ENCODE results near the gene SPEN. TPM values are rescaled to one million over a fixed set of nuclear protein-coding genes. Genes with fewer than 3 reads are reported as not detected.

The SPEN gene
- total RNA-seq, 1 experiment from 2014 or later: 58.3 TPM

DNA sequence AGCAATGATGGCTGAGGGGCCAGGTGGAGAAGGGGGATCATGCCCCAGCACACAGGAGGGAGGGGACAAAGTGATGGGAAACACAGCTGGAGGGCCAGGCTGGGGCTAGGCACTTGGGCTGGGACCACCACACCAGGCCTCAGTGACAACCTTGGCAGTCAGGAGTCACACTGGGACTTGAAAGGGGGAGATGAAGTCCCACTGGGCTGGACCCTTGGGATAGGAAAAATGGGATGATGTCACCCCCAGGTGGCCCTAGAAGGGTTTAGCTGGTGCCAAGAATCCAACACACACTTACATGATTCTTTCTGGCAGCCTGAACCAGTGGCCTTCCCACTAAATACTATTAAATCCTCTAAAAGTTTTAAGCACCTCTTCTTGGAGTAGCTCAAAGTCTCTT is 111.3 kb downstream of the SPEN start:
- POLR2A ChIA-PET: interaction anchor here (0.6 kb wide), 1 partner anchor 20 kb away, joined by 5 read pairs; no protein-coding TSS in a partner anchor
- no peak for DNase-seq (ENCODE audit: low read depth, low spot score)
- no peak overlapping the region for H3K27ac ChIP-seq (ENCODE audit: low read length)

DNA sequence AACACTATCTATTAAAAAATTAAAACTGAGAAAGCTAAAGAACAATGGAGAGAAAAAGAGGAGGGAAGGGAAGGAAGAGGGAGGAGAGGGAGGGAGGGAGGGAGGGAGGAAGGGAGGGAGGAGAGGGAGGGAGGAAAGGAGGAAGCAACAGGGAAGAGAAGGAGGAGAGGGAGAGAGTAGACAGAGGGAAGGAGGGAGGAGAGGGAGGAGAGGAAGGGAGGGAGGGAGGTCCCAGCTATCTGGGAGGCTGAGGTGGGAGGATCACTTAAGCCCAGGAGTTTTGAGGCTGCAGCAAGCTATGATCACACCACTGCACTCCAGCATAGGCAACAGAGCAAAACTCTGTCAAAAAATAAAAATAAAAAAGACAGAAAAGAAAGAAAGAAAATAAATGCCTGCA is 111.9 kb downstream of the SPEN start:
- Histone ChIP-seq H3K27ac (ENCODE audit: low read length) (no peak overlapping the region), H3K4me3 (ENCODE audit: low read depth in 2 of 2, low read length in 2 of 2) (no peak overlapping the region), H3K36me3 (ENCODE audit: control insufficient read depth, insufficient read depth, low read length) (no peaks in the 10 kb centered on the region), H3K9me3 (ENCODE audit: control insufficient read depth, insufficient read depth, low read depth, low read length) (no peaks in the 10 kb centered on the region), H3K27me3 (ENCODE audit: control insufficient read depth, insufficient read depth, low read length) (no peaks in the 10 kb centered on the region), H3K4me1 (ENCODE audit: control insufficient read depth, insufficient read depth, low read length) (0 out of 2 replicates have a peak, but pooled peaks cover 4% of the 10 kb centered on the region)
- CTCF ChIA-PET: interaction anchor here (0.7 kb wide), 1 partner anchor 45 kb away, joined by 3 read pairs; no protein-coding TSS in a partner anchor
- in situ Hi-C loops (cut with HindIII; ENCODE audit: low pct_unique_long_range_greater_than_20kb, low sequenced_read_pairs) (no loop called here), intact Hi-C loops (cut with micrococcal nuclease; ENCODE audit: unreplicated experiment) (no loop called here)
- no peak for ATAC-seq
- POLR2A ChIA-PET: interaction anchor here (0.6 kb wide), 1 partner anchor 19 kb away, joined by 5 read pairs; no protein-coding TSS in a partner anchor
- TF ChIP-seq SIN3A (IDR thresholded peaks at IDR 0.05; ENCODE audit: borderline replicate concordance, insufficient read depth, low read depth, low read length) (no peak), POLR2AphosphoS5 (IDR thresholded peaks at IDR 0.05; ENCODE audit: low read depth, low read length) (no peak), TCF7L2 (IDR thresholded peaks at IDR 0.05; ENCODE audit: low read depth, low read length) (no peak)
- TF ChIP-seq, protein P1, sequence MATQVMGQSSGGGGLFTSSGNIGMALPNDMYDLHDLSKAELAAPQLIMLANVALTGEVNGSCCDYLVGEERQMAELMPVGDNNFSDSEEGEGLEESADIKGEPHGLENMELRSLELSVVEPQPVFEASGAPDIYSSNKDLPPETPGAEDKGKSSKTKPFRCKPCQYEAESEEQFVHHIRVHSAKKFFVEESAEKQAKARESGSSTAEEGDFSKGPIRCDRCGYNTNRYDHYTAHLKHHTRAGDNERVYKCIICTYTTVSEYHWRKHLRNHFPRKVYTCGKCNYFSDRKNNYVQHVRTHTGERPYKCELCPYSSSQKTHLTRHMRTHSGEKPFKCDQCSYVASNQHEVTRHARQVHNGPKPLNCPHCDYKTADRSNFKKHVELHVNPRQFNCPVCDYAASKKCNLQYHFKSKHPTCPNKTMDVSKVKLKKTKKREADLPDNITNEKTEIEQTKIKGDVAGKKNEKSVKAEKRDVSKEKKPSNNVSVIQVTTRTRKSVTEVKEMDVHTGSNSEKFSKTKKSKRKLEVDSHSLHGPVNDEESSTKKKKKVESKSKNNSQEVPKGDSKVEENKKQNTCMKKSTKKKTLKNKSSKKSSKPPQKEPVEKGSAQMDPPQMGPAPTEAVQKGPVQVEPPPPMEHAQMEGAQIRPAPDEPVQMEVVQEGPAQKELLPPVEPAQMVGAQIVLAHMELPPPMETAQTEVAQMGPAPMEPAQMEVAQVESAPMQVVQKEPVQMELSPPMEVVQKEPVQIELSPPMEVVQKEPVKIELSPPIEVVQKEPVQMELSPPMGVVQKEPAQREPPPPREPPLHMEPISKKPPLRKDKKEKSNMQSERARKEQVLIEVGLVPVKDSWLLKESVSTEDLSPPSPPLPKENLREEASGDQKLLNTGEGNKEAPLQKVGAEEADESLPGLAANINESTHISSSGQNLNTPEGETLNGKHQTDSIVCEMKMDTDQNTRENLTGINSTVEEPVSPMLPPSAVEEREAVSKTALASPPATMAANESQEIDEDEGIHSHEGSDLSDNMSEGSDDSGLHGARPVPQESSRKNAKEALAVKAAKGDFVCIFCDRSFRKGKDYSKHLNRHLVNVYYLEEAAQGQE (IDR thresholded peaks at IDR 0.05; ENCODE audit: insufficient read depth in 1 of 2, low read depth in 2 of 2, low read length in 1 of 2): no peak
- TF ChIP-seq, protein P2, sequence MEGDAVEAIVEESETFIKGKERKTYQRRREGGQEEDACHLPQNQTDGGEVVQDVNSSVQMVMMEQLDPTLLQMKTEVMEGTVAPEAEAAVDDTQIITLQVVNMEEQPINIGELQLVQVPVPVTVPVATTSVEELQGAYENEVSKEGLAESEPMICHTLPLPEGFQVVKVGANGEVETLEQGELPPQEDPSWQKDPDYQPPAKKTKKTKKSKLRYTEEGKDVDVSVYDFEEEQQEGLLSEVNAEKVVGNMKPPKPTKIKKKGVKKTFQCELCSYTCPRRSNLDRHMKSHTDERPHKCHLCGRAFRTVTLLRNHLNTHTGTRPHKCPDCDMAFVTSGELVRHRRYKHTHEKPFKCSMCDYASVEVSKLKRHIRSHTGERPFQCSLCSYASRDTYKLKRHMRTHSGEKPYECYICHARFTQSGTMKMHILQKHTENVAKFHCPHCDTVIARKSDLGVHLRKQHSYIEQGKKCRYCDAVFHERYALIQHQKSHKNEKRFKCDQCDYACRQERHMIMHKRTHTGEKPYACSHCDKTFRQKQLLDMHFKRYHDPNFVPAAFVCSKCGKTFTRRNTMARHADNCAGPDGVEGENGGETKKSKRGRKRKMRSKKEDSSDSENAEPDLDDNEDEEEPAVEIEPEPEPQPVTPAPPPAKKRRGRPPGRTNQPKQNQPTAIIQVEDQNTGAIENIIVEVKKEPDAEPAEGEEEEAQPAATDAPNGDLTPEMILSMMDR (IDR thresholded peaks at IDR 0.05): no peak
- no TSS peak for BruUV-seq (replicated peaks)
- no peak for DNase-seq (ENCODE audit: low read depth, low spot score)

More for the DNA sequence above, 111.3 kb downstream of the SPEN start:
- CTCF ChIA-PET: interaction anchor here (0.7 kb wide), 1 partner anchor 46 kb away, joined by 3 read pairs; no protein-coding TSS in a partner anchor
- in situ Hi-C loops (cut with HindIII; ENCODE audit: low pct_unique_long_range_greater_than_20kb, low sequenced_read_pairs) (no loop called here), intact Hi-C loops (cut with micrococcal nuclease; ENCODE audit: unreplicated experiment) (no loop called here)
- H3K27me3 ChIP-seq (ENCODE audit: control insufficient read depth, insufficient read depth, low read length): no peaks in the 10 kb centered on the region
- ATAC-seq: no peak
- H3K4me3 ChIP-seq (ENCODE audit: low read depth in 2 of 2, low read length in 2 of 2): no peak overlapping the region
- TF ChIP-seq SIN3A (IDR thresholded peaks at IDR 0.05; ENCODE audit: borderline replicate concordance, insufficient read depth, low read depth, low read length) (no peak), TCF7L2 (IDR thresholded peaks at IDR 0.05; ENCODE audit: low read depth, low read length) (no peak), POLR2AphosphoS5 (IDR thresholded peaks at IDR 0.05; ENCODE audit: low read depth, low read length) (no peak)
- TF ChIP-seq, protein P1 (IDR thresholded peaks at IDR 0.05; ENCODE audit: insufficient read depth in 1 of 2, low read depth in 2 of 2, low read length in 1 of 2): no peak
- TF ChIP-seq, protein P2 (IDR thresholded peaks at IDR 0.05): no peak
- no TSS peak for BruUV-seq (replicated peaks)
- H3K36me3 ChIP-seq (ENCODE audit: control insufficient read depth, insufficient read depth, low read length): no peaks in the 10 kb centered on the region
- no peaks in the 10 kb centered on the region for H3K9me3 ChIP-seq (ENCODE audit: control insufficient read depth, insufficient read depth, low read depth, low read length)
- peaks cover 8% of the 10 kb centered on the region; the same call in 1 of the 2 replicates for H3K4me1 ChIP-seq (ENCODE audit: control insufficient read depth, insufficient read depth, low read length)

Data from Panc1 (cell line).